GM21423 (cell line): Measurements from ENCODE around the gene ZNF423.

Source experiments
- ATAC-seq: cut with Tn5 transposase; IDR thresholded peaks from one replicate; pipeline ENCODE4 v1.9.1; 2021; ENCODE audit warnings: mild to moderate bottlenecking, moderate library complexity; ENCODE audit not compliant: unreplicated experiment

Gene ZNF423

GRCh38 chr16:49734331-49734730 lies 121.6 kb downstream of the ZNF423 start:
- ATAC-seq: no peak

DNA sequence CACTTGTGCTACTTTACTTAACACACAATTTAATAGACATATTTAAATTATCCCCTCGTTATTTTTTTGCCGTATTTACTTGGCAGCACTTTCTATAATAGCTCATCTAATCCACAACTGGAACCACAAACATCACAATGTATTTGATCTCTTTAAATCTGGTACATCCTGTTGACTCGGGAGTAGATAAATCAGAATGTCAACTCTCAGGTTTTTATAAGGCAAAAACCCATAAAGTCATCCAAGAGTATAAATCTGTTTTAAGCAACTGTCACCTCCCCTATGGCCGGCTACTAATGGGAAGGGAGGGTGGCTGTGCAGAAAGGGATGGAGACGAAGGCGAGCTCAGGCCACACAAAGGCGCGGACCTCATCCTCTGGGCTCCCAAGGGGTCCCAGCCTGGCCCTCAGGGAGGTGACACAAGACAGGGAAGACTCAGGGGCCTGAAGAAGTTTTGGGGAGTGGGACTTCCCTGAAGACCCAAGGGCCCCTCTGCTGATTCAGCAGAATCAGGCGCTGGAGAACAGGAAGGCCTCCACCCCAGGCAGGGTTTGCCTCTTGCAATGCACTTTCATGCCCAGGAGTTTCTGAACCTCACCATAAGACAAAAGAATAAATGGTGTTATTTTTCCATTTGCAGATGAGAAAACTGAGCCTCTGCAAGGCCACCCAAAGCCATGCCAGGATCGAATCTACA lies 122.5 kb downstream of the ZNF423 start:
- ATAC-seq: no peak

GRCh38 chr16:49731911-49732310 lies 124.0 kb downstream of the ZNF423 start:
- no peak for ATAC-seq

DNA sequence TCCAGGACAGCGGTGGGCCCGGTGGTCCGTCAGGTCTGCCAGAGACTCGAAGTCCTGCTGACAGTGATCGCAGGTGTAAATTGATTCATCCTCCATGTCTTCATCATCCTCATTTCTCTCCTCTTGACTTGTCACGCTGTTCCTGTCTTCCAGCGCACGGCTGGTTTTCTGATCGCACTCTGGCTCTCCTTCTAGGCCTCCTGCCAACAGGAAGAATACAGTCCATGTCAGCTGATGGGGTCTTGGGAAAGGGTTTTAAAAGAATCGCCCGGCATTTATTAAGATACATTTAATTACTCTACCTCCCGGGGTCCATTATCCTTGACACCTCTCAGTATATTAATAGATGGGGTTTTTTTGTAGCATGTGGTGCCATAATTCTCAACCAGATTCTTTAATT lies 125.1 kb downstream of the ZNF423 start:
- ATAC-seq: no peak

GRCh38 chr16:49727611-49728010 lies 128.3 kb downstream of the ZNF423 start:
- no peak for ATAC-seq

DNA sequence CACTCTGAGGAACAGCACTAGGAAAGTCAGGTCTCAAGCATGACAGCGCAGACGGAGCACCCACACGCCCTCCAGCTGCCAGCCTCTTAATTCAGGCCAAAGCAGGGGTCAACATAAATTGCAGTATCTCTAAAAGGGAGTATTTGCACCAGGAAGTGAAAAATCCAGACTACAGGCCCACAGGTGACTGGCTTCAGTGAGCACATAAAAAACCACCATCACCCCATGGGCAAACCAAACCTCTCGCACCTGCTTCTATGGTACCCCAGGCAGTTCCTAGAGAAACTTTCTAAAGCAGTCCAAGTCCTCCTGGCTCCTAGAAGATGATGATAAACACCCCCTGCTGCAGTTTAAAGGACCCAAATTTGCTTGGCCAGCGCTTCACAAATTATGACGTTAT lies 129.8 kb downstream of the ZNF423 start:
- ATAC-seq: no peak

DNA sequence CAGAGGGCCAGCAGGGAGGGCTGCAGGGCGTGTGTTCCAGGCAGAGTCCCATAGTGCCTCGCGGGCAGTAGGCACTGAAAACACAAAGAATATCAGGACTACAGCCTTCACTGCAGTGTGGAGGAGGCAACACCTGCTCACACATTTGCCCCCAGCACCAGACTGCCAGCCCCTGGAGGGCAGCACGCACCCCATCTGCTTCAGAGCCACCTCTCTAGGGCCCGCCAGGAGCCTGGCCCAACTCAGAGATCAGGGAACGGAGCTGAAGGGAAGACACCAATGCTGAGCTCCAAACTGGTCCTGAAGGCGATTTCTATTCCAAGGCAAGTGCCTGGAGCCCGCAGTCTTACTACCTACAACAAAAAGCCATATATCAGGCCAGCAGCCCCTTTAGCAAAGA lies 130.3 kb downstream of the ZNF423 start:
- no peak for ATAC-seq

DNA sequence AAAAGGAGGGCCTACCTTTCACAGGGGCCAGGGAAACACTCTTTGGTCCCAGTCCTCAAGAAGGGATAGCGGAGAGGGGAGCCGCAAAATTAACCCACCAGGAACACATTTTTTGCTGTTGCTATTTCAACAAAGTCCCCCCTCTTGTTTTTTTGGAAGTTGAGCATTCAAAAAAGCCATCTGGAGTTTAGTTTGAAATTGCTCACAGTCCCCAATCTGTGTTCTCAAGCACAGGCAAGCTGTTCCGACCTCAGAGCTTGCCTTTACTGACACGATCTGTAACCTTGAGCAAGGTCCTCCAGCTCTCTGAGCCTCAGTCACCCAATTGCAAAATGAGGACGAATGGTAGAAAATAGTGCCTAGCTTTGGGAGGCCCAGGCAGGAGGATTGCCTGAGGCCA lies 131.1 kb downstream of the ZNF423 start:
- no peak for ATAC-seq

DNA sequence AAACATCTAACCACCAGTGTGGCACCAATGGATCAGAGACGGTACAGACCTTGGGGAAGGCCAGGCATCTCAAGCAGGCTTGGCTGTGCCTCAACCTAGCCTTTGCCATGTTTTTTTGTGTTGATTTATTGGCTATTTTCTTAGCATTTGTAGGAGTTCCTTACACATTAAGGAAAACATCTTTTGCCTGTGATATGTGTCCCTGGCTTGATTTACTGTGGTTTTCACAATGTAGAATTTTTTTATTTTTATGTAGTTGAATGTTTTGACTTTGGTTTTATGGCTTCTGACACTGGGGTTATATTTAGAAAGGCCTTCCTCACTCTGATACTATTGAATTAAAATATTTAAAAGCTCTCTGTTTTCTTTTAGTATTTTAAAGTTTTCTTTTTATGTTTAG lies 132.6 kb downstream of the ZNF423 start:
- no peak for ATAC-seq

- no peak for ATAC-seq
These were observed 135.7 kb downstream of the ZNF423 start for GRCh38 chr16:49720225-49720624.

- no peak for ATAC-seq
These were observed 138.2 kb downstream of the ZNF423 start for GRCh38 chr16:49717689-49718088.

DNA sequence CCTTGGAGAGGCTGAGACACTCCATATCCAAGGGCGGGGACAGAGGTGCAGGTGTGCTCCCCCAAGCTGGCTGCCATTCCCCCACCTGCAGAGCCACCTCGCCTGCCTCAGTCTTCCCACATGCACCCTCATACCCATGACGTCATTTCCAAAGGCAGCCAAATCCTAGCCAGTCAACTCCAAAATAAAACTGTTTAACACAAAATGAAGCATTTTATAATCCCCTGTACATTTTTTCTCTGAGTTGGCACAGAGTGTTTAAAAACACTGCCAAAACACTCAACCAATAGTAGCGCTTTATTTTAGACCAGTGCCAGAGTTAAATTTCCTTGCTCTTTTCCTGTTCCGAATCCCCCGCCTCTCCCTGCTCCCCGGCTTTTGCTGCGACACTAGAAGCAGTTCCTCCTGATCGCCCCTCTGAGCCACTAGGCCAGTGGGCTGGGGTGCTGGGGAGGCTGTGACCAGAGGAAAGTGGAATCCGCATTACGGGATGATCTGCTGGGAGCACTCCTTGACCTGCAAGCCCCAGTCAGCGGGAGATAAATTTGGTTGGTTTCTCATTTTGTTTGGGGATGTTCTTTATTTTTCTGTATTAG lies 139.5 kb downstream of the ZNF423 start:
- no peak for ATAC-seq

DNA sequence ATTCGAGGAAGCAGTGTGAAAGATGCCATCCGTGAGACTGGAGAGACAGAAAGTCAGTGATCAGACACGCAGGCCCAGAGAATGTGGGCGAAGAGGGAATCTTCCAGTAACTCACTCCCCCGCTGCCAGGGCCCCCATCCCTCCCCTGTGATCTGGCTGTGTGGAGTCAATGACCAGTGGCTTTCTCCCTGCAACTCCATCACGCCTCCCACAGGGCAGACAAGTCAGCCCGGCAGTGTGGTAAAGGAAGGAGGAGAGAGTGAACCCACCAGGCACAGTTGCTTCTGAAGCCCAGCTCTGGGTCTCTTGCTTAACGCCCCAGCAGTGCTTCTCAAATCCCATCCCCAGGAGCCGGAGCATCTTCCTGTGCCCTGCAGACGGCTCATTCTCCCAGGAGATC lies 142.1 kb downstream of the ZNF423 start:
- ATAC-seq: no peak

DNA sequence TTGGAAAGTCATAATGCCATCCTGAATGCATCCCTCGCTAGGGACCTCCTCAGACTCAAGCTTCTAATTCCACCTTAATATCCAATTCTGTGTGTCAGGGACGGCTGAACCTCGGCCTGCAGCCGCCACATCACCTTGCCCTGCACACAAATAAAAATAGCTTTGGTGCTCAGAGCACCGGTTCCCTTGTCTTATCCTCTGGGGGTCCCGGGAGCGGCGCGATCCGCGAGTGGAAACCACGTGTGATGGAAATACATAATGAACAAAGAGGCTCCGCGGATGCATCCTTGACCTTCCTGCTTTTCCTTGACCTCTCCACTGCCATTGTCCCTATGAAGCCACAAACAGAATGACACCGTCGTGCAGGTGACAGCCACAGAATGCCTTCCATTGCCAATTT lies 143.4 kb downstream of the ZNF423 start:
- ATAC-seq: no peak

DNA sequence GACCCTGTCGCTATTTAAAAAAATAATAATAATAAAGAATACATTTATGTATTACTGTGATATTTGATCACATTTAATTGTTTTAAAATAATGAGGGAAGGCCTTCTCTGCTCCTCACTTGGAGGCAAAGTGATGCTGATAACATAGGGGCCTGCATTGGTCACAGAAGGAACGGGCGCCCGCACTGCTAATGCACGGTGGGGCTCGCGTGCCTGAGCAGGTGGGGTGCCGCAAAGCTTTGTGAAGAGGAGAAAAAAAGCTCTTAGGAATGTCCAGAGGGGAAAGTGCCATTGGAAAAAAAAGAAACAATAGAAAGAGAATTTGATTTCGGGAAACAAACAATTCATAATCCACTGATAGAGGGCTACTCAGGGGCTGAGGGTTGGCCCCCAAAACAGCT lies 143.8 kb downstream of the ZNF423 start:
- ATAC-seq: no peak

- no peak for ATAC-seq
These were observed 146.9 kb downstream of the ZNF423 start for GRCh38 chr16:49709057-49709456.

DNA sequence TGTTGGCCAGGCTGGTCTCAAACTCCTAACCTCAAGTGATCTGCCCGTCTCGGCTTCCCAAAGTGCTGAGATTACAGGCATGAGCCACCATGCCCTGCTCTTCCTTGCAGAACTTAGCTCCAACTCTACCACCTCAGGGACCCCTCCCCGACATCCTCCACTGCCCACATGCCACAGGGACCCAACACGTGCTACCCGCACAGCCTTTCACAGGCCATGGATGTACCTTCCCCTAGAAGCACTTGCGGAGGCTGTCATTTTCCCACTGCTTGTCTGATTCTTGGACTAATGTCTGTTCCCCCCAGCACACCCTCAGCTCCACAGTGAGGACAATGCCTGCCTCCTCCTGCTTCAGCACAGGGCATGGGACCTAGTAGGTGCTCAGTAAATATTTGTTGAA lies 147.4 kb downstream of the ZNF423 start:
- no peak for ATAC-seq

- no peak for ATAC-seq
These were observed 149.1 kb downstream of the ZNF423 start for GRCh38 chr16:49706620-49707355.

DNA sequence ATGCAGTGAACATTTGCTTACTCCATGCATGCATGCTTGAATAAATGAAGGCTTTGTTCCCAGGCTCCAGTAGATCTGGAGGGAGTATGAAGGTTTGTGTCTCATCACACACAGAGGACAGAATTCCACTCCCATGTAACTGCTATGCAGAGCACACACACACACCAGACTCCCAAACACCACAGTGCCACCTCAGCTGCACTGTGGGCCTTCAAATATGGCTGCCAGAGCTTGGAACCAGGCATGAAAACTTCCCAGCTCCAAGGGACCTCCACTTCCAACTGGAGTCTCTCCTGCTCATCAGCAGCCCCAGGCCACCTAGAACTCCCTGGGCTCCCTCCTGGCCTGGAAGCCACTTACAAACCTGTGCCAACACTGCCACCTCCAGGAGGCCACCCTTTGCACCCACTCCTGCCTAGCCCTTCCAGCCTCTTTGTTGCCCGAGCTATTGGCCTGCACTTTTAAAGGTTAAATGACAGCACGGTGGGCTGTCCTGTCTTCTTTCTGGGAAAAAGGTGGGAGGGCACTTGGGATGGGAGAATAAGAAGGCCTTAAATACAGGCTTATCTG lies 151.2 kb downstream of the ZNF423 start:
- ATAC-seq: no peak

GRCh38 chr16:49703483-49703882 lies 152.4 kb downstream of the ZNF423 start:
- ATAC-seq: no peak

GRCh38 chr16:49701789-49702494 lies 154.0 kb downstream of the ZNF423 start:
- ATAC-seq: no peak
